Measurements from ENCODE around the gene TEX29. TPM values are rescaled to one million over a fixed set of nuclear protein-coding genes. Genes with fewer than 3 reads are reported as not detected.

The TEX29 gene
- total RNA-seq, 1 experiment from 2014 or later = not detected

DNA sequence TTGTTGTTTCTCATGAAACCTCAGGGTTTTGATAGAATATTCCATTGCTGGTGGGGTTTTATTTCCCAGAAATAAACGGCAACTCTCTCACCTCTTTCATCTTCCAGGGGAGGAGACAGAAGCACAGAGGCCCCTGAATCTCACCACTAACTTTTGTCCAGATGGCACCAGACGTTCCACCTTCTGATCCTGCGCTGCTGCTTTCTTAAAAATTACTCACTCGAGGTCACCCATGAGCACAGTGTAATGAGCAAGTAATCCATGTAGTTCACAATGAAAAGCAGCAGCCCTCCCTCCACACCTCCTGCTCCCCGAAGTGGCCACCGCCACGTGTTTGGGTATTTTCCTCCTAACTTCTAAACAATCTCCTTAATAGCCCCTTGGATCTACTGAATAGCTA is 51.3 kb downstream of the TEX29 start:
- TF ChIP-seq SIN3A (IDR thresholded peaks at IDR 0.05; ENCODE audit: borderline replicate concordance, insufficient read depth, low read depth, low read length) (no peak), POLR2AphosphoS5 (IDR thresholded peaks at IDR 0.05; ENCODE audit: low read depth, low read length) (no peak), TCF7L2 (IDR thresholded peaks at IDR 0.05; ENCODE audit: low read depth, low read length) (no peak)
- TF ChIP-seq, protein P1, sequence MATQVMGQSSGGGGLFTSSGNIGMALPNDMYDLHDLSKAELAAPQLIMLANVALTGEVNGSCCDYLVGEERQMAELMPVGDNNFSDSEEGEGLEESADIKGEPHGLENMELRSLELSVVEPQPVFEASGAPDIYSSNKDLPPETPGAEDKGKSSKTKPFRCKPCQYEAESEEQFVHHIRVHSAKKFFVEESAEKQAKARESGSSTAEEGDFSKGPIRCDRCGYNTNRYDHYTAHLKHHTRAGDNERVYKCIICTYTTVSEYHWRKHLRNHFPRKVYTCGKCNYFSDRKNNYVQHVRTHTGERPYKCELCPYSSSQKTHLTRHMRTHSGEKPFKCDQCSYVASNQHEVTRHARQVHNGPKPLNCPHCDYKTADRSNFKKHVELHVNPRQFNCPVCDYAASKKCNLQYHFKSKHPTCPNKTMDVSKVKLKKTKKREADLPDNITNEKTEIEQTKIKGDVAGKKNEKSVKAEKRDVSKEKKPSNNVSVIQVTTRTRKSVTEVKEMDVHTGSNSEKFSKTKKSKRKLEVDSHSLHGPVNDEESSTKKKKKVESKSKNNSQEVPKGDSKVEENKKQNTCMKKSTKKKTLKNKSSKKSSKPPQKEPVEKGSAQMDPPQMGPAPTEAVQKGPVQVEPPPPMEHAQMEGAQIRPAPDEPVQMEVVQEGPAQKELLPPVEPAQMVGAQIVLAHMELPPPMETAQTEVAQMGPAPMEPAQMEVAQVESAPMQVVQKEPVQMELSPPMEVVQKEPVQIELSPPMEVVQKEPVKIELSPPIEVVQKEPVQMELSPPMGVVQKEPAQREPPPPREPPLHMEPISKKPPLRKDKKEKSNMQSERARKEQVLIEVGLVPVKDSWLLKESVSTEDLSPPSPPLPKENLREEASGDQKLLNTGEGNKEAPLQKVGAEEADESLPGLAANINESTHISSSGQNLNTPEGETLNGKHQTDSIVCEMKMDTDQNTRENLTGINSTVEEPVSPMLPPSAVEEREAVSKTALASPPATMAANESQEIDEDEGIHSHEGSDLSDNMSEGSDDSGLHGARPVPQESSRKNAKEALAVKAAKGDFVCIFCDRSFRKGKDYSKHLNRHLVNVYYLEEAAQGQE (IDR thresholded peaks at IDR 0.05; ENCODE audit: insufficient read depth in 1 of 2, low read depth in 2 of 2, low read length in 1 of 2) = no peak
- TF ChIP-seq, protein P2, sequence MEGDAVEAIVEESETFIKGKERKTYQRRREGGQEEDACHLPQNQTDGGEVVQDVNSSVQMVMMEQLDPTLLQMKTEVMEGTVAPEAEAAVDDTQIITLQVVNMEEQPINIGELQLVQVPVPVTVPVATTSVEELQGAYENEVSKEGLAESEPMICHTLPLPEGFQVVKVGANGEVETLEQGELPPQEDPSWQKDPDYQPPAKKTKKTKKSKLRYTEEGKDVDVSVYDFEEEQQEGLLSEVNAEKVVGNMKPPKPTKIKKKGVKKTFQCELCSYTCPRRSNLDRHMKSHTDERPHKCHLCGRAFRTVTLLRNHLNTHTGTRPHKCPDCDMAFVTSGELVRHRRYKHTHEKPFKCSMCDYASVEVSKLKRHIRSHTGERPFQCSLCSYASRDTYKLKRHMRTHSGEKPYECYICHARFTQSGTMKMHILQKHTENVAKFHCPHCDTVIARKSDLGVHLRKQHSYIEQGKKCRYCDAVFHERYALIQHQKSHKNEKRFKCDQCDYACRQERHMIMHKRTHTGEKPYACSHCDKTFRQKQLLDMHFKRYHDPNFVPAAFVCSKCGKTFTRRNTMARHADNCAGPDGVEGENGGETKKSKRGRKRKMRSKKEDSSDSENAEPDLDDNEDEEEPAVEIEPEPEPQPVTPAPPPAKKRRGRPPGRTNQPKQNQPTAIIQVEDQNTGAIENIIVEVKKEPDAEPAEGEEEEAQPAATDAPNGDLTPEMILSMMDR (IDR thresholded peaks at IDR 0.05) = no peak
- CTCF ChIA-PET = no interaction called here
- POLR2A ChIA-PET = no interaction called here

DNA sequence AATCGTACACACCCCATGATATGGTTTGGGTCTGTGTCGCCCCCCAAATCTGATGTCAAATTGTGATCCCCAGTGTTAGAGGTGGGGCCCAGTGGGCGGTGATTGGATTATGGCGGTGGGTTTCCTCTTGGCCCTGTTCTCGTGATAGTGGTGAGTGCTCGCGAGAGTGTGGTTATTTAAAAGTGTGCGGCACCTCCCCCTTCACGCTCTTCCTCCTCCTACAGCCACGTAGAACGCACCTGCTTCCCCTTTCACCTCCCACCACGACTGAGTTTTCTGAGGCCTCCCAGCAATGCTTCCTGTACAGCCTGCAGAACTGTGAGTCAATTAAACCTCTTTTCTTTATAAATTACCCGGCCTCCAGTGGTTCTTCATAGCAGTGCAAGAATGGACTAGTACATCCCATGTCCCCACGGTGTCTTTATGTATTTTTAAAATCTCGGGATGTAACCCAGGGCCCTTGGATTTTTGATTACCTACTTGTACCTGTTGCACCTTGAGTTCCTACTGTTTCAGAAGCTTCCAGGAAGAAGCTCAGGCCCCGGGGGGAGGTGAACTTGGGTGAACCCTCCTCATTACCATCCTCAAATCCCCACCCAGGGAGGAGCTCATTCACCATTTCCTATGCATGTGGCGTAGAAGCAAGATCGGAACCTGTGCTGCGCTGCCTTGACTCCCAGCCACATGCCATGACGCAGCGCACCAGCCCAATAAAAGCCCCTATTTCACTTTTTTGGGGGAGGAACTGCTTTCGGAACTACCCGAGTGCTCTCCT is 52.4 kb downstream of the TEX29 start:
- POLR2A ChIA-PET = no interaction called here
- Histone ChIP-seq H3K27me3 (ENCODE audit: control insufficient read depth, insufficient read depth, low read length) (no peaks in the 10 kb centered on the region; the same call in 1 of the 2 replicates), H3K4me1 (ENCODE audit: control insufficient read depth, insufficient read depth, low read length) (no peaks in the 10 kb centered on the region), H3K4me3 (ENCODE audit: low read depth in 2 of 2, low read length in 2 of 2) (no peak overlapping the region), H3K27ac (ENCODE audit: low read length) (no peak overlapping the region), H3K36me3 (ENCODE audit: control insufficient read depth, insufficient read depth, low read length) (no peaks in the 10 kb centered on the region), H3K9me3 (ENCODE audit: control insufficient read depth, insufficient read depth, low read depth, low read length) (no peaks in the 10 kb centered on the region)
- intact Hi-C loops (cut with micrococcal nuclease; ENCODE audit: unreplicated experiment) = no loop called here
- in situ Hi-C loops (cut with HindIII; ENCODE audit: low pct_unique_long_range_greater_than_20kb, low sequenced_read_pairs) = no loop called here
- no TSS peak for BruUV-seq (replicated peaks)
- DNase-seq (ENCODE audit: low read depth, low spot score) (no peak), ATAC-seq (no peak)
- TF ChIP-seq POLR2AphosphoS5 (IDR thresholded peaks at IDR 0.05; ENCODE audit: low read depth, low read length) = no peak
- no peak for TF ChIP-seq SIN3A (IDR thresholded peaks at IDR 0.05; ENCODE audit: borderline replicate concordance, insufficient read depth, low read depth, low read length)
- TF ChIP-seq, protein P2 (IDR thresholded peaks at IDR 0.05) = no peak
- no peak for TF ChIP-seq TCF7L2 (IDR thresholded peaks at IDR 0.05; ENCODE audit: low read depth, low read length)
- TF ChIP-seq, protein P1 (IDR thresholded peaks at IDR 0.05; ENCODE audit: insufficient read depth in 1 of 2, low read depth in 2 of 2, low read length in 1 of 2) = no peak
- CTCF ChIA-PET = no interaction called here

More for the DNA sequence above, 51.3 kb downstream of the TEX29 start:
- Histone ChIP-seq H3K9me3 (ENCODE audit: control insufficient read depth, insufficient read depth, low read depth, low read length) (no peaks in the 10 kb centered on the region), H3K4me1 (ENCODE audit: control insufficient read depth, insufficient read depth, low read length) (no peaks in the 10 kb centered on the region), H3K4me3 (ENCODE audit: low read depth in 2 of 2, low read length in 2 of 2) (no peak overlapping the region), H3K27me3 (ENCODE audit: control insufficient read depth, insufficient read depth, low read length) (no peaks in the 10 kb centered on the region; the same call in 1 of the 2 replicates), H3K27ac (ENCODE audit: low read length) (no peak overlapping the region), H3K36me3 (ENCODE audit: control insufficient read depth, insufficient read depth, low read length) (no peaks in the 10 kb centered on the region)
- intact Hi-C loops (cut with micrococcal nuclease; ENCODE audit: unreplicated experiment) (no loop called here), in situ Hi-C loops (cut with HindIII; ENCODE audit: low pct_unique_long_range_greater_than_20kb, low sequenced_read_pairs) (no loop called here)
- ATAC-seq = no peak
- BruUV-seq (replicated peaks) = no TSS peak
- no peak for DNase-seq (ENCODE audit: low read depth, low spot score)
